Kidney epithelial cell (primary cell): ENCODE results near the gene ASB13. TPM values are rescaled to one million over a fixed set of nuclear protein-coding genes. Genes with fewer than 3 reads are reported as not detected.
A peak's percentile ranks its signal among the peaks of the same experiment; 100 is the strongest.

Source experiments
- DNase-seq: peaks from one replicate; pipeline ENCODE4 v3.0.0-alpha.2; 2010; ENCODE audit warnings: low read depth
- H3K27me3 ChIP-seq: 2 replicates; pipeline ENCODE4 v1.6.0; 2011; ENCODE audit warnings: low read length; ENCODE audit not compliant: control insufficient read depth, insufficient read depth
- H3K36me3 ChIP-seq: 2 replicates; pipeline ENCODE4 v1.5.1; 2011; ENCODE audit warnings: low read length; ENCODE audit not compliant: control insufficient read depth, insufficient read depth
- H3K4me3 ChIP-seq: 2 replicates; pipeline ENCODE4 v1.5.1; 2011; ENCODE audit warnings: low read depth, mild to moderate bottlenecking, control low read depth, low read length
- CTCF ChIP-seq: IDR thresholded peaks from 2 replicates; pipeline ENCODE4 v1.5.1; 2011; ENCODE audit warnings: mild to moderate bottlenecking, moderate library complexity, low read length, control low read depth, inconsistent platforms; ENCODE audit not compliant: insufficient read depth, poor library complexity, severe bottlenecking
- total RNA-seq: library from RNA; depleted of rRNA; stranded (reverse); fragments of >200 nt; gene quantifications from 2 replicates; pipeline ENCODE4 v1.2.3, GENCODE V29; 2015

The ASB13 gene
- total RNA-seq, 1 donor from 2014 or later = 17.3 TPM

DNA sequence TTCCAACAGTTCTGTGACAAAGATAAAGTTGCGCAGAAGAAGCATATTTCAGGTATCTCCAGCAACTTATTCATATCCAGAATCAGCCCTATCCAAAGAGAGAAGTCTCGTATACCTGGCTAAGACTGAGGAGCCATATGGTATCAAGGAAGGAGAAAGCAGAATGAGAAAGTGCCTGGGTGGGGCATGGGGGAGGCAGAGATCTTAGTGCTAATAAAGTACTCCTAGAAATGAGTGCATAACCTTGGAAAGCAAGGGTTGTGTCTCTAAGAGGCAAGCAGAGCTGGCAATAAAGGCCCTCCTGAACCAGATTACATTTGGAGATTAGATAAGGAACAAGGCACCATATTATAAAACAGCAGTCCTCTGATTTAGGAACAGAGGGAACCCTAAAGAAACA lies 30.9 kb upstream of the ASB13 start:
- DNase-seq = no peak
- H3K27me3 ChIP-seq = no peaks in the 10 kb centered on the region
- no peaks in the 10 kb centered on the region for H3K36me3 ChIP-seq
- H3K4me3 ChIP-seq = no peak overlapping the region
- no peak for TF ChIP-seq CTCF

DNA sequence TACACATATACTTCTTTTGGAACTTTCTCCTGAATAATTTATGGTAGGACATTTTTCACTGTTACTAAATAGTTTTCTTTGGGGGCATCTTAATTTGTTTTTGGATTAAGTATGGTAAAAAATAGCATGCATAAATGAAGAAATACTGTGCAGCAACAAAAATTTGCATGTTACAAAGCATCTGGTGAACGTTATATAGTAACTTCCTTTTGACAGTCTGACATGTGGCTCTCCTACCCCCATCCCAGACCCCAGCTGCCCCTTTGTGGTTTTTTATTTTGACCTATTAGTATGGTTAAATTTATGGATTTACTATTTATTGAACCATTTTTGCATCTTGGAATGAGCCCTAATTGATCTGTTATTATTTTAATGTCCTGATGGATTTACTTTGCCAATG lies 28.2 kb upstream of the ASB13 start:
- DNase-seq = no peak
- no peak for TF ChIP-seq CTCF
- Histone ChIP-seq H3K36me3 (no peaks in the 10 kb centered on the region), H3K27me3 (no peaks in the 10 kb centered on the region), H3K4me3 (no peak overlapping the region)

- Histone ChIP-seq H3K36me3 (no peaks in the 10 kb centered on the region), H3K4me3 (peak overlapping the region; percentile 54), H3K27me3 (no peaks in the 10 kb centered on the region)
- no peak for DNase-seq
- TF ChIP-seq CTCF = no peak
Observed at GRCh38 chr10:5692461-5693358, 26.3 kb upstream of the ASB13 start.

GRCh38 chr10:5691786-5692185 lies 25.4 kb upstream of the ASB13 start:
- no peak for TF ChIP-seq CTCF
- H3K4me3 ChIP-seq = no peak overlapping the region
- DNase-seq = no peak
- H3K36me3 ChIP-seq = no peaks in the 10 kb centered on the region
- H3K27me3 ChIP-seq = no peaks in the 10 kb centered on the region

DNA sequence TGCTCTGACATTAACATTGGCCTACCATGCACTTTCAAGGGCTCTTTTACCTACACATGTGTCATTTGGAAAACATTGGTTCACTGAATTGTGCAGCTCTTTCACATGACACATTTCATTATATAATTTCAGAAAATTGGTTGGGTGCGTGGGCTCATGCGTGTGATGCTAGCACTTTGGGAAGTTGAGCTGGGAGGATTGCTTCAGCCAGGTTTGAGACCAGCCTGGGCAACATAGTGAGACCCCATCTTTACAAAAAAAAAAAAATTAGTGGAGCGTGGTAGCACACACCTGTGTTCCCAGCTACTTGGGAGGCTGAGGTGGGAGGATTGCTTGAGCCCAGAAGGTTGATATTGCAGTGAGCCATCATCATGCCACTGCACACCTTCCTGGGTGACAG lies 22.2 kb upstream of the ASB13 start:
- H3K36me3 ChIP-seq = no peaks in the 10 kb centered on the region
- H3K4me3 ChIP-seq = no peak overlapping the region
- no peaks in the 10 kb centered on the region for H3K27me3 ChIP-seq
- no peak for TF ChIP-seq CTCF
- no peak for DNase-seq
